Right lobe of liver (tissue), 6 donors: ENCODE measurements around the gene GOLGA6C. TPM values are rescaled to one million over a fixed set of nuclear protein-coding genes. Genes with fewer than 3 reads are reported as not detected.
"Not testable (repeated sequence)": the region's sequence is repeated elsewhere in the genome, so short reads cannot be mapped to it uniquely, and the experiment has no call there.

Source experiments
- ATAC-seq, 4 donors: fragments of 200-7000 bp; cut with Tn5 transposase; one replicate each; pipeline ENCODE4 v1.9.1; 2020; ENCODE audit warnings: mild to moderate bottlenecking in 4 of 4, moderate library complexity in 4 of 4
- DNase-seq, 3 donors: peaks; one replicate each; pipeline ENCODE4 v3.0.0-alpha.2; 2020
- H3K27ac ChIP-seq, 3 donors: fragments of 200-600 bp; one replicate each; pipeline ENCODE4 v1.8.0; 2022
- H3K27me3 ChIP-seq, 2 donors: fragments of 200-600 bp; one replicate each; pipeline ENCODE4 v1.8.0; 2022
- H3K36me3 ChIP-seq, 4 donors: fragments of 200-600 bp; sonication (generic) in 1 of 4; one replicate each; pipeline versions ENCODE4 v1.5.1 to v1.8.0; 2017 to 2022; ENCODE audit warnings: control low read depth in 1 of 4
- H3K4me1 ChIP-seq, 4 donors: fragments of 200-600 bp; sonication (generic) in 1 of 4; one replicate each; pipeline versions ENCODE4 v1.5.1 to v1.8.0; 2017 to 2022; ENCODE audit warnings: control low read depth in 1 of 4
- H3K4me3 ChIP-seq, 3 donors: fragments of 200-600 bp; one replicate each; pipeline ENCODE4 v1.8.0; 2022
- H3K9me3 ChIP-seq, 4 donors: fragments of 200-600 bp; sonication (generic) in 1 of 4; one replicate each; pipeline versions ENCODE4 v1.5.1 to v1.8.0; 2017 to 2022; ENCODE audit warnings: control low read depth in 1 of 4
- CTCF ChIP-seq, 4 donors: fragments of 200-600 bp in 3 of 4; fragments of 450-650 bp in 1 of 4; IDR thresholded peaks; one replicate each; pipeline versions ENCODE4 v1.5.1 to v1.8.0; 2016 to 2022; ENCODE audit warnings: antibody characterized with exemption in 4 of 4, mild to moderate bottlenecking in 2 of 4
- POLR2A ChIP-seq: fragments of 450-650 bp; IDR thresholded peaks from one replicate; pipeline ENCODE4 v1.6.1; 2017; ENCODE audit warnings: antibody characterized with exemption, mild to moderate bottlenecking
- WGBS: methylation state at CpG from one replicate; pipeline ENCODE4 v1.1.6; 2018; ENCODE audit warnings: low coverage, low lambda C conversion rate; ENCODE audit not compliant: insufficient coverage; ENCODE audit errors: missing lambda C conversion rate; 5-methylcytosine and 5-hydroxymethylcytosine counted together
- intact Hi-C, 2 donors: fragments of 100-400 bp; cut with DNase I; formaldehyde crosslinking; loops; one replicate each; pipeline versions ENCODE4 v1.11.2 to v1.14.1; 2022
- total RNA-seq, 6 experiments: library from RNA; depleted of rRNA in 2 of 6; stranded (reverse); fragments of >200 nt in 2 of 6; fragmentation: NEBNext Ultra II Directional in 3 of 6; extraction: Animal tissue kit (Norgen Biotek cat#: 25700) in 3 of 6; gene quantifications; one replicate each; pipeline versions ENCODE4 v1.1.0 to v1.2.4, GENCODE V29; 2016 to 2023
- donor health status: DM: no; HTN: yes; CAD: no.
- donor health status: DM: no; HTN: no; CAD: no.
- donor health status: DM: no; HTN: no; CAD: no.
- donor health status: DM: no; HTN: yes; CAD: no.
- donor health status: DM: no; HTN: yes; CAD: no.

Gene GOLGA6C
- total RNA-seq, 6 experiments from 2014 or later, result 0.19 to 0.51 (median 0.22) TPM; not detected in 3

- ATAC-seq (peak; percentile 98 to 100 (median 99)), DNase-seq (peak; percentile 62 to 77 (median 69))
- H3K27ac ChIP-seq, intact Hi-C loops, H3K27me3 ChIP-seq, H3K4me1 ChIP-seq, H3K36me3 ChIP-seq, H3K9me3 ChIP-seq, H3K4me3 ChIP-seq: not testable (repeated sequence)
- no CpG with 5 or more reads among the region's 6 CpGs for WGBS
- peak; percentile 32 to 58 (median 53) for TF ChIP-seq CTCF (IDR thresholded peaks at IDR 0.05)
Measured at GRCh38 chr15:75299311-75299688, 41.2 kb downstream of the GOLGA6C start.

GRCh38 chr15:75300026-75300425 lies 41.9 kb downstream of the GOLGA6C start:
- intact Hi-C loops, result loop anchor here (10.0 kb wide), 2 partner anchors 275 to 285 kb away; partner anchors contain the start of gene PPCDC (in 1 of the 2)
- 62% methylated on average over 6 of the region's 6 CpGs for WGBS
- H3K27ac ChIP-seq, H3K27me3 ChIP-seq, ATAC-seq, H3K4me1 ChIP-seq, H3K36me3 ChIP-seq, H3K9me3 ChIP-seq, H3K4me3 ChIP-seq, DNase-seq: not testable (repeated sequence)

GRCh38 chr15:75302318-75302717 lies 44.2 kb downstream of the GOLGA6C start:
- Histone ChIP-seq H3K4me1 (no peaks in the 10 kb centered on the region), H3K4me3 (no peak overlapping the region), H3K36me3 (no peaks in the 10 kb centered on the region), H3K9me3 (no peaks in the 10 kb centered on the region), H3K27me3 (no peaks in the 10 kb centered on the region), H3K27ac (no peak overlapping the region)
- TF ChIP-seq POLR2A, result no peak
- no peak for TF ChIP-seq CTCF (IDR thresholded peaks at IDR 0.05)
- intact Hi-C loops, result loop anchor here (10.0 kb wide), 2 partner anchors 278 to 288 kb away; partner anchors contain the start of gene PPCDC (in 1 of the 2)
- no peak for ATAC-seq
- DNase-seq, result no peak
- 100% methylated on average over 1 of the region's 9 CpGs for WGBS

- intact Hi-C loops, result loop anchor here (10.0 kb wide), 2 partner anchors 278 to 288 kb away; partner anchors contain the start of gene PPCDC (in 1 of the 2)
- H3K4me1 ChIP-seq, H3K9me3 ChIP-seq, ATAC-seq, H3K36me3 ChIP-seq, H3K4me3 ChIP-seq, DNase-seq, H3K27me3 ChIP-seq, H3K27ac ChIP-seq: not testable (repeated sequence)
- WGBS, result no CpG with 5 or more reads among the region's 4 CpGs
Measured at GRCh38 chr15:75302753-75303152, 44.6 kb downstream of the GOLGA6C start.

- Histone ChIP-seq H3K4me3 (no peak overlapping the region), H3K27me3 (no peaks in the 10 kb centered on the region), H3K9me3 (no peaks in the 10 kb centered on the region), H3K4me1 (no peaks in the 10 kb centered on the region), H3K36me3 (no peaks in the 10 kb centered on the region), H3K27ac (no peak overlapping the region)
- no peak for DNase-seq
- ATAC-seq, result no peak
- intact Hi-C loops, result loop anchor here (10.0 kb wide), 2 partner anchors 281 to 291 kb away; partner anchors contain the start of gene PPCDC (in 1 of the 2)
- 11% methylated on average over 2 of the region's 3 CpGs for WGBS
- TF ChIP-seq POLR2A (no peak), CTCF (IDR thresholded peaks at IDR 0.05) (no peak)
Measured at GRCh38 chr15:75306188-75306587, 48.1 kb downstream of the GOLGA6C start.
